Thyroid gland (tissue), 4 donors: ENCODE results near the gene CREB3.

Source experiments
- CTCF ChIP-seq, 6 experiments: fragments of 200-600 bp in 3 of 6; fragments of 450-650 bp in 3 of 6; sonication (generic) in 3 of 6; IDR thresholded peaks; one replicate each; pipeline ENCODE4 v1.5.1; 2016 to 2019; ENCODE audit warnings: antibody characterized with exemption in 6 of 6, mild to moderate bottlenecking in 2 of 6, inconsistent platforms in 1 of 6, moderate library complexity in 1 of 6
- POLR2A ChIP-seq, 2 donors: fragments of 450-650 bp; IDR thresholded peaks; one replicate each; pipeline ENCODE4 v1.6.1; 2017; ENCODE audit warnings: antibody characterized with exemption in 2 of 2, mild to moderate bottlenecking in 2 of 2, moderate library complexity in 1 of 2

GRCh38 chr9:35686222-35687203, 46.0 kb upstream of the CREB3 start:
- no peak for TF ChIP-seq CTCF (IDR thresholded peaks at IDR 0.05)
- TF ChIP-seq POLR2A (IDR thresholded peaks at IDR 0.05): no peak
